DND-41 (cell line): ENCODE data around the gene SPATA1.
"Not testable (repeated sequence)": the region's sequence is repeated elsewhere in the genome, so short reads cannot be mapped to it uniquely, and the experiment has no call there.

Experiments
- ATAC-seq: fragments of 200-7000 bp; cut with Tn5 transposase; 3 replicates; pipeline ENCODE4 v1.9.1; 2021; ENCODE audit warnings: low read depth; ENCODE audit not compliant: insufficient read depth
- DNase-seq: peaks from one replicate; pipeline ENCODE4 v3.0.0-alpha.2; 2020
- H2AFZ ChIP-seq: 2 replicates; pipeline ENCODE4 v1.6.0; 2012; ENCODE audit warnings: low read depth, low read length
- H3K27ac ChIP-seq: 2 replicates; pipeline ENCODE4 v1.5.1; 2012; ENCODE audit warnings: low read length, inconsistent platforms
- H3K27me3 ChIP-seq: fragments of 200-600 bp; sonication (generic); 2 replicates; pipeline ENCODE4 v1.6.0; 2012; ENCODE audit warnings: low read length, mild to moderate bottlenecking, inconsistent platforms; ENCODE audit not compliant: insufficient read depth, poor library complexity
- H3K36me3 ChIP-seq: 2 replicates; pipeline ENCODE4 v1.5.1; 2012; ENCODE audit warnings: low read length, inconsistent platforms; ENCODE audit not compliant: insufficient read depth
- H3K4me1 ChIP-seq: 2 replicates; pipeline ENCODE4 v1.5.1; 2012; ENCODE audit warnings: mild to moderate bottlenecking, low read length; ENCODE audit not compliant: insufficient read depth
- H3K4me2 ChIP-seq: 2 replicates; pipeline ENCODE4 v1.6.0; 2012; ENCODE audit warnings: mild to moderate bottlenecking, moderate library complexity, low read length, inconsistent platforms; ENCODE audit not compliant: insufficient read depth
- H3K4me3 ChIP-seq, 2 experiments: fragments of 200-600 bp in 1 of 2; shearing (Covaris generic) in 1 of 2; 2 replicates each; pipeline ENCODE4 v1.5.1; 2012 to 2016; ENCODE audit warnings: inconsistent platforms in 2 of 2, low read length in 2 of 2, mild to moderate bottlenecking in 2 of 2, low read depth in 1 of 2, moderate library complexity in 1 of 2
- H3K79me2 ChIP-seq: 2 replicates; pipeline ENCODE4 v1.6.0; 2012; ENCODE audit warnings: low read length, inconsistent platforms; ENCODE audit not compliant: insufficient read depth
- H3K9ac ChIP-seq: 2 replicates; pipeline ENCODE4 v1.6.0; 2012; ENCODE audit warnings: low read depth, mild to moderate bottlenecking, inconsistent platforms, low read length, moderate library complexity
- H3K9me3 ChIP-seq: 2 replicates; pipeline ENCODE4 v1.5.1; 2012; ENCODE audit warnings: low read length, moderate library complexity, mild to moderate bottlenecking, inconsistent platforms; ENCODE audit not compliant: insufficient read depth, severe bottlenecking
- H4K20me1 ChIP-seq: 2 replicates; pipeline ENCODE4 v1.6.0; 2012; ENCODE audit warnings: low read length; ENCODE audit not compliant: insufficient read depth
- EZH2 ChIP-seq: IDR thresholded peaks from 3 replicates; pipeline ENCODE4 v1.6.1; 2012; ENCODE audit warnings: borderline replicate concordance, low read depth, mild to moderate bottlenecking, moderate library complexity, low read length, inconsistent platforms; ENCODE audit not compliant: severe bottlenecking
- TF ChIP-seq, protein P1 (sequence below): IDR thresholded peaks from 2 replicates; pipeline ENCODE4 v1.5.1; 2012; ENCODE audit warnings: borderline replicate concordance, low read length, moderate library complexity, mild to moderate bottlenecking; ENCODE audit not compliant: poor library complexity, severe bottlenecking; ENCODE audit errors: extremely low read depth

Gene SPATA1

DNA sequence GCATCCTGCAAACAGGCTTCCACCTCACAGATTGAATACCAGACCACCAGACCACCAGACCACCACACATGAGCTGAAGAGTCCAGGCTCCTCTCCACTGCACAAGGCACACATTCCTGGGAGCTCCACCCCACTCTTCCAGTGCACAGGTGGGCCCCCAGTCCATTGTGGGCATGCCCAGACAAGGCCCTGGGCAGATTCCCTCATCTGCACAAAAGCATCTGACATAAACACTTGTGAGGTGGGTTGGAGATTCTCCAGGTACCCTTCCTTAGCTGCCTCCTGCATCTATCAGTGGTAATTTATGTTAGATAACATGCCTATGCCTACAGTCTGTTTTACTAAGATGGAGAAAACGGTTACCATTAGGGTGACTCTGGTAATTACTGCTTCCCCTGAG is 79.6 kb downstream of the SPATA1 start:
- no peak for DNase-seq
- no peak for TF ChIP-seq EZH2
- TF ChIP-seq, protein P1, sequence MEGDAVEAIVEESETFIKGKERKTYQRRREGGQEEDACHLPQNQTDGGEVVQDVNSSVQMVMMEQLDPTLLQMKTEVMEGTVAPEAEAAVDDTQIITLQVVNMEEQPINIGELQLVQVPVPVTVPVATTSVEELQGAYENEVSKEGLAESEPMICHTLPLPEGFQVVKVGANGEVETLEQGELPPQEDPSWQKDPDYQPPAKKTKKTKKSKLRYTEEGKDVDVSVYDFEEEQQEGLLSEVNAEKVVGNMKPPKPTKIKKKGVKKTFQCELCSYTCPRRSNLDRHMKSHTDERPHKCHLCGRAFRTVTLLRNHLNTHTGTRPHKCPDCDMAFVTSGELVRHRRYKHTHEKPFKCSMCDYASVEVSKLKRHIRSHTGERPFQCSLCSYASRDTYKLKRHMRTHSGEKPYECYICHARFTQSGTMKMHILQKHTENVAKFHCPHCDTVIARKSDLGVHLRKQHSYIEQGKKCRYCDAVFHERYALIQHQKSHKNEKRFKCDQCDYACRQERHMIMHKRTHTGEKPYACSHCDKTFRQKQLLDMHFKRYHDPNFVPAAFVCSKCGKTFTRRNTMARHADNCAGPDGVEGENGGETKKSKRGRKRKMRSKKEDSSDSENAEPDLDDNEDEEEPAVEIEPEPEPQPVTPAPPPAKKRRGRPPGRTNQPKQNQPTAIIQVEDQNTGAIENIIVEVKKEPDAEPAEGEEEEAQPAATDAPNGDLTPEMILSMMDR, result no peak
- Histone ChIP-seq H3K4me3 (no peak overlapping the region), H2AFZ (no peak overlapping the region), H3K27me3 (no peaks in the 10 kb centered on the region), H3K79me2 (no peaks in the 10 kb centered on the region), H4K20me1 (no peaks in the 10 kb centered on the region), H3K4me1 (no peaks in the 10 kb centered on the region), H3K9ac (no peak overlapping the region), H3K4me2 (no peak overlapping the region), H3K36me3 (no peaks in the 10 kb centered on the region), H3K9me3 (peaks cover 3% of the 10 kb centered on the region), H3K27ac (no peak overlapping the region)
- no peak for ATAC-seq

DNA sequence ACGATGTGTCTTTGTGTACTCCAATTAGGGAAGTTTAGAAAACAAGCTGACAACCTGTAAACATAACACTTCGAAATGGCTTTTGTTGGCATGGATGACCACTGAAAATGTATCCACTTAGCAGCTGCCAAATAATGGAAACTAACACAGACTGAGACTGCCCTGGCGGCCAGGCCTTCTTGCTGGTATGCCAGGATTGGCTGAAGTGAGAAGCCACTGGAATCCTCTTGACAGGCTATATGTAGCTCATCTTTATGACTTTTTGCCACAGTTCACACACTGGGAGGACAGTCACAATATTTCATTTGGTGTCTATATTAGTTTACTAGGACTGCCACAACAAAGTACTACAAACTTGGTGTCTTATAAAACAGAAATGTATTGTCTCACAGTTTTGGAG is 80.9 kb downstream of the SPATA1 start:
- Histone ChIP-seq H3K27ac (no peak overlapping the region), H3K9ac (no peak overlapping the region), H3K4me3 (no peak overlapping the region), H2AFZ (no peak overlapping the region), H3K4me2 (no peak overlapping the region), H3K4me1 (no peaks in the 10 kb centered on the region), H3K9me3 (peaks cover 3% of the 10 kb centered on the region), H3K36me3 (no peaks in the 10 kb centered on the region), H4K20me1 (no peaks in the 10 kb centered on the region), H3K79me2 (no peaks in the 10 kb centered on the region), H3K27me3 (no peaks in the 10 kb centered on the region)
- no peak for DNase-seq
- ATAC-seq, result no peak
- TF ChIP-seq, protein P1, result no peak
- no peak for TF ChIP-seq EZH2

DNA sequence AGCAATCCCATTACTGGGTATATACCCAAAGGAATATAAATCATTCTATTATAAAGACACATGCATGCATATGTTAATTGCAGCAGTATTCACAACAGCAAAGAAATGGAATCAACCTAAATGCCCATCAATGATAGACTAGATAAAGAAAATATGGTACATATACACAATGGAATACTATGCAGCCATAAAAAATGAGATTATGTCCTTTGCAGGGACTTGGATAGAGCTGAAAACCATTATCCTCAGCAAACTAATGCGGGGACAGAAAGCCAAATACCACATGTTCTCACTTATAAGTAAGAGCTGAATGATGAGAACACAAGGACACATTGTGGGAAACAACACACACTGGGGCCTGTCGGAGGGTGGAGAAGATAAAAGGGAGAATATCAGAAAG is 88.8 kb downstream of the SPATA1 start:
- H3K79me2 ChIP-seq, H3K4me3 ChIP-seq, H3K36me3 ChIP-seq, H3K27me3 ChIP-seq, H3K9ac ChIP-seq, H4K20me1 ChIP-seq, H3K27ac ChIP-seq, H3K9me3 ChIP-seq, ATAC-seq, H2AFZ ChIP-seq, H3K4me1 ChIP-seq, H3K4me2 ChIP-seq, DNase-seq: not testable (repeated sequence)

DNA sequence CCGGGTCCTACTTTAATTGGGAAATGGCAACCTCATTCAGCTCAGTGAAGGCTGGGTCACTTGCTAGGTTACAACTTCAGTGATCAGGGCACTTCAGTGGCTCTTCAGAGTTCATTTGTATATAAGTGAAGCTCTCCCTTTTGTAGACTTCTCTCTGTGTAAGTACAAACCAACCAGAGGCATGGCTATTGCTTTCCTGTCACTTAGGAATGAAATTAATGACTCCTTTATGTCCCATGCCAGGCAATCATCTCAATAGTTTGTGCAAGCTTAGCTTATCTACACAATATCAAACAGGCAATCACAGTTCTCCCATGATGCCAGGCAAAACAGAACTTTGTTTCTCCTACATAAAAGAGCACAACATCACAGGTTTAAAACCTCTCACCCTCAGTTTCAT is 90.8 kb downstream of the SPATA1 start:
- no peak for TF ChIP-seq EZH2
- TF ChIP-seq, protein P1, result no peak
- no peaks in the 10 kb centered on the region for H3K27me3 ChIP-seq
- H3K4me1 ChIP-seq, result no peaks in the 10 kb centered on the region
- no peaks in the 10 kb centered on the region for H4K20me1 ChIP-seq
- no peak overlapping the region for H3K4me3 ChIP-seq
- no peaks in the 10 kb centered on the region for H3K36me3 ChIP-seq
- H3K79me2 ChIP-seq, result no peaks in the 10 kb centered on the region
- DNase-seq (no peak), ATAC-seq (no peak)
- no peak overlapping the region for H3K4me2 ChIP-seq
- H2AFZ ChIP-seq, result no peak overlapping the region
- no peaks in the 10 kb centered on the region for H3K9me3 ChIP-seq
- H3K27ac ChIP-seq, result no peak overlapping the region
- no peak overlapping the region for H3K9ac ChIP-seq
